HG02938 (cell line): ENCODE data around the gene PKIG.
"Not testable (repeated sequence)": the region's sequence is repeated elsewhere in the genome, so short reads cannot be mapped to it uniquely, and the experiment has no call there.

Experiments
- ATAC-seq: cut with Tn5 transposase; IDR thresholded peaks from one replicate; pipeline ENCODE4 v1.9.1; 2021; ENCODE audit warnings: mild to moderate bottlenecking, moderate library complexity; ENCODE audit not compliant: unreplicated experiment

Gene PKIG

GRCh38 chr20:44571362-44571988, 10.9 kb upstream of the PKIG start:
- ATAC-seq: no peak

GRCh38 chr20:44572551-44573500, 9.6 kb upstream of the PKIG start:
- ATAC-seq: no peak

DNA sequence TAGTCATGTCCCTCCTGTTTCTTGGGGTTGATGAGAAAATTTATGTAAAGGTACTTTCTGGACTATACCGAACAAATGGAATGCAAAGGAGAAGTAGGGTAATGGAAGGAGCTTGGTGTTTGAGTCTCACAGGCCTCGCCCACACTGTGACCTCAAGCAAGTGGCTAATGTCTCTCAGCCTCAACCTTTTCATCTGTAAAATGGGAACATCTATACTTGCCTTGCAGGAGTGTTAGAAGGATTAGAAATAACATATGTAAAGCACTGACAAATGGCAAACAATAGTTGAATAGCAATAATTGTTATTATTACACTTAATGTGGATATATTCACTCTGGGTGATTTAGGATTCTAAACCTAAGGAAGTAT, 8.9 kb upstream of the PKIG start:
- no peak for ATAC-seq

GRCh38 chr20:44574372-44574771, 8.0 kb upstream of the PKIG start:
- ATAC-seq: no peak

- no peak for ATAC-seq
Measured at GRCh38 chr20:44576297-44576696, 6.1 kb upstream of the PKIG start.

- ATAC-seq: no peak
Measured at GRCh38 chr20:44579313-44580081, 2.9 kb upstream of the PKIG start.

DNA sequence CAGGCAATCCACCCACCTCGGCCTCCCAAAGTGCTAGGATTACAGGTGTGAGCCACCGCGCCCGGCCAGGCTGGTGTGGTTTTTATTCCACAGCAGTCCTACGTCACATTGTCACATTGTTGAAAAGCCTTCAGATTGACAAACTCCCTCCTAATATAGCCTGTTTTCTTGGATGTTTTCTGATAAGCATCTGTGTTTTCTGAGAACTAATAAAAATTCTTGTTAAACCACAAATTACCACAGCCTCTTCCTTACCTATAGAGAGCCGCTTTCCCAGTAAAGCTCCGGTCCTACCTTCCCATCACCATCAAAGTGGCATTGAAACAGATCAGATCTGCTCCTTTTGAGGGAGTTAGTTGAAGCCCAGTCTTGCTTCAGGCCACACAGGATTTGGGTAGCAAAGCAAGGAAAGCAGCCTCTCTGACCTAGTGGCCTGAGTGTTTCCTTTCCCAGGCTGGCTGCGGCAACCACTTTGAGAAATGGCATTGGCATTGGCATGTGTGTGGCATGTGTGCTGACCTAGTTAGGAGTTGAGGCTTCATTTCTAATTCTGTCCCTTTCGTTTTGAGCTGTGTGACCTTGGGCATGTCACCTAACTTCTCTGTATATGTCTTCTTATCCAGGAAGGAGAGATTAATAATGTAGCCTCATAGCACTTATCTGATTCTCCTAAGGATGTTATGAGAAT, 1.7 kb upstream of the PKIG start:
- ATAC-seq: no peak

GRCh38 chr20:44581515-44581914, 864 bp upstream of the PKIG start:
- no peak for ATAC-seq

- no peak for ATAC-seq
Measured at GRCh38 chr20:44583157-44583556, 778 bp downstream of the PKIG start.

DNA sequence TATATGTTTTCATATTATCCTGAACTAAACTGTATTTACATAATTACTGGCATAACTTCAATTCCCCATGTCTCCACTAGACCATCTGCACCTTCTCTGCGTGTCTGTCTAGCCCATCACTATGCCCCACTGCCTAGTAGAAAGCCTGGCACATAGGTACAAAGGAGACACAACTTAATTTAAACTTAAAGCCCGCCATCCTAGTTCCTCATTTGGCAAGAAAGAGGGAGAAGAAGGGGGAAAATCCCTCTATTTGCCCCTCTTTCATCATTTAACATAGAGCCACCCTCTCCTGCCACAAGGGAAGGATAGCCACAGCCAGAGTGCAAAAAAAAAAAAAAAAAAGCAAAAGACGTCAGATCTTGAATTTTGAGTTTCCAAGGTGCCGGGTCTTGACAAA, 1.8 kb downstream of the PKIG start:
- ATAC-seq: no peak

GRCh38 chr20:44585057-44585963, 2.9 kb downstream of the PKIG start:
- no peak for ATAC-seq

- peak; percentile 61 for ATAC-seq
Measured at GRCh38 chr20:44586289-44586911, 4.0 kb downstream of the PKIG start.

- no peak for ATAC-seq
Measured at GRCh38 chr20:44587035-44587980, 4.9 kb downstream of the PKIG start.

- not testable (repeated sequence) for ATAC-seq
Measured at GRCh38 chr20:44588321-44588720, 5.9 kb downstream of the PKIG start.

GRCh38 chr20:44589537-44589936, 7.2 kb downstream of the PKIG start:
- no peak for ATAC-seq

DNA sequence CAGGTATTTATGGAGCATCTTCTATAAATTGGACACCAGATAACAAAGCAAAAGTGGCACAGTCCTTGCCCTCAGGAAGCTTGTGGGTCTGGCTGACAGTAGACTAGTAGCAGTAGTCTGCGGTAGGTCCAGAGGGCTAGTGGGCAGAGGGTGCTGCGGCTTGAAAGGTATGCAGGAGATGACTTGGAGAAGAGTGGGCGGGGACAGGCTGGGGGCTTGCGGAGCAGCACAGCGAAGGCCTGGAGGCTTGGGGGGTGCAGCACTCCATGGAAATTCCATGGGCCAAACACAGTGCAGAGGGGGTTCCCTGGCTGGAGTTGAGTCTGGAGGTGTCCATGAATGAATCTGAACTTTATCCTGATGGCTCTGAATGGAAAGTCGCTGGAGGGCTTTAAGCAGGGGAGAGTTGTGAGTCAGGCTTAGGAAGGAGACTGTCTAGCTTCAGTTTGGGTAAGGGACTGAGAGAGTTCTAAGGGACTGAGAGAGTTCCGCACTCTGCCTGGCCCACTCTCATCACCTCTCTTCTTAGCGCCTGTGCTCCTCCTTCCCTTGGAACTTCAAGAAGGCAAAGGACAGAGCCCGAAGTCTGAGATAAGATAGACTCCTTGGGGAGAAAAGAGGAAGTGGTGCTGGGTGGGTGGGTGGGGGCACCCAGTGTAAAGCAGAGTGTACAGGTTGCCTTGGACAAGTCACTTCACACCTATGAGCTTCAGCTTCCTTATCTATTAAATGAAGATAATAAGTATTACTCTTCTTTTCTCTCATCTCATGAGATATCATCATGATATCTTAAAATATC, 8.8 kb downstream of the PKIG start:
- no peak for ATAC-seq

- ATAC-seq: no peak
Measured at GRCh38 chr20:44592366-44592765, 10.0 kb downstream of the PKIG start.

- ATAC-seq: no peak
Measured at GRCh38 chr20:44593751-44594150, 11.4 kb downstream of the PKIG start.
